Measurements from ENCODE around the gene PML. TPM values are rescaled to one million over a fixed set of nuclear protein-coding genes. Genes with fewer than 3 reads are reported as not detected.

The PML gene
- total RNA-seq, 1 experiment from 2014 or later, result 24.6 TPM

- H3K9ac ChIP-seq (ENCODE audit: extremely low read depth, insufficient read length, low read length), result no peak overlapping the region
Measured at GRCh38 chr15:74024687-74025086, 30.2 kb downstream of the PML start.

More at GRCh38 chr15:74024687-74025086, 30.2 kb downstream of the PML start:
- no peak overlapping the region for H2AK5ac ChIP-seq (ENCODE audit: insufficient read length, low read length)
- no peaks in the 10 kb centered on the region for H3K9me3 Mint-ChIP-seq
- H3K27ac ChIP-seq (ENCODE audit: insufficient read length, low read depth, low read length), result no peak overlapping the region
- H3K4me1 ChIP-seq (ENCODE audit: insufficient read depth, low read length), result no peaks in the 10 kb centered on the region
- H3K27me3 ChIP-seq (ENCODE audit: insufficient read depth, low read length), result no peaks in the 10 kb centered on the region
- H2BK15ac ChIP-seq (ENCODE audit: low read depth, low read length), result no peak overlapping the region
- no peak overlapping the region for H3K56ac ChIP-seq (ENCODE audit: insufficient read length, low read depth, low read length)
- no peak overlapping the region for H2BK12ac ChIP-seq (ENCODE audit: insufficient read length, low read depth, low read length)
- H4K91ac ChIP-seq (ENCODE audit: insufficient read length, low read depth, low read length), result no peak overlapping the region
- H3T11ph ChIP-seq (ENCODE audit: low read length), result no peak overlapping the region
- H3K18ac ChIP-seq (ENCODE audit: insufficient read length, low read depth, low read length), result no peak overlapping the region
- no peak overlapping the region for H3K23ac ChIP-seq (ENCODE audit: insufficient read length, low read depth, low read length)
- H2BK20ac ChIP-seq (ENCODE audit: low read depth, low read length, poor library complexity, severe bottlenecking), result no peak overlapping the region
- TF ChIP-seq CTCF (conservative IDR thresholded peaks at IDR 0.05), result no peak
- H4K5ac ChIP-seq (ENCODE audit: insufficient read length, low read depth, low read length), result no peak overlapping the region
- no peaks in the 10 kb centered on the region for H3K27me3 Mint-ChIP-seq (ENCODE audit: low read depth)
- H3K14ac ChIP-seq (ENCODE audit: insufficient read depth, low read length), result no peak overlapping the region
- no peak overlapping the region for H3K27ac Mint-ChIP-seq
- no CpG with 5 or more reads among the region's 2 CpGs for WGBS (ENCODE audit: extremely low coverage, insufficient read length, low lambda C conversion rate)
- no peaks in the 10 kb centered on the region for H3K79me2 ChIP-seq (ENCODE audit: insufficient read depth, low read length)
- no peak overlapping the region for H2AFZ ChIP-seq (ENCODE audit: low read length)
- no peak overlapping the region for H3K4me2 ChIP-seq (ENCODE audit: insufficient read depth, insufficient read length, low read length)
- no peaks in the 10 kb centered on the region for H3K79me1 ChIP-seq (ENCODE audit: insufficient read depth, low read depth, low read length, poor library complexity, severe bottlenecking)
- H3K4me3 Mint-ChIP-seq, result no peak overlapping the region
- H3K36me3 Mint-ChIP-seq (ENCODE audit: insufficient read depth in 1 of 3, low read depth in 3 of 3), result peaks cover 16 to 23% (median 22%) of the 10 kb centered on the region in 3 experiments; a peak in 6 of 7 replicates
- no peaks in the 10 kb centered on the region for H4K20me1 ChIP-seq (ENCODE audit: control insufficient read depth, insufficient read depth, insufficient read length)
- no peak overlapping the region for H2BK5ac ChIP-seq (ENCODE audit: insufficient read length, low read length)
- no peaks in the 10 kb centered on the region for H3K4me1 Mint-ChIP-seq
- H3K9me3 ChIP-seq (ENCODE audit: control insufficient read depth, low read depth, low read length), result no peaks in the 10 kb centered on the region
- H3K23me2 ChIP-seq (ENCODE audit: insufficient read length, low read depth, low read length, poor library complexity, severe bottlenecking), result no peaks in the 10 kb centered on the region
- H4K8ac ChIP-seq (replicated peaks; ENCODE audit: insufficient read length, low read depth, low read length), result no peak overlapping the region
- H2BK120ac ChIP-seq (ENCODE audit: low read depth, low read length, poor library complexity, severe bottlenecking), result no peak overlapping the region
- no peak overlapping the region for H3K4ac ChIP-seq (ENCODE audit: low read depth, low read length)
- DNase-seq, result no peak

Data from H9 (cell line).